HG02970 (cell line): ENCODE data around the gene FAM53A.

Experiments
- ATAC-seq: cut with Tn5 transposase; IDR thresholded peaks from one replicate; pipeline ENCODE4 v1.9.1; 2021; ENCODE audit warnings: mild to moderate bottlenecking, moderate library complexity, moderate number of reproducible peaks; ENCODE audit not compliant: unreplicated experiment, low FRiP score

Gene FAM53A

GRCh38 chr4:1663549-1663948 is 20.6 kb downstream of the FAM53A start:
- no peak for ATAC-seq

GRCh38 chr4:1661695-1662094 is 22.4 kb downstream of the FAM53A start:
- ATAC-seq, result no peak

GRCh38 chr4:1660948-1661677 is 23.0 kb downstream of the FAM53A start:
- no peak for ATAC-seq

GRCh38 chr4:1659104-1660043 is 24.7 kb downstream of the FAM53A start:
- ATAC-seq, result no peak

- no peak for ATAC-seq
Measured at GRCh38 chr4:1658581-1658980, 25.5 kb downstream of the FAM53A start.

- ATAC-seq, result no peak
Measured at GRCh38 chr4:1658146-1658545, 26.0 kb downstream of the FAM53A start.

GRCh38 chr4:1656986-1657385 is 27.1 kb downstream of the FAM53A start:
- ATAC-seq, result no peak

GRCh38 chr4:1656132-1656531 is 28.0 kb downstream of the FAM53A start:
- ATAC-seq, result no peak

- no peak for ATAC-seq
Measured at GRCh38 chr4:1655676-1656075, 28.4 kb downstream of the FAM53A start.

- ATAC-seq, result no peak
Measured at GRCh38 chr4:1655081-1655480, 29.0 kb downstream of the FAM53A start.

- ATAC-seq, result no peak
Measured at GRCh38 chr4:1654216-1654955, 29.7 kb downstream of the FAM53A start.

- no peak for ATAC-seq
Measured at GRCh38 chr4:1653776-1654175, 30.3 kb downstream of the FAM53A start.

- no peak for ATAC-seq
Measured at GRCh38 chr4:1652088-1652487, 32.0 kb downstream of the FAM53A start.

GRCh38 chr4:1651609-1652008 is 32.5 kb downstream of the FAM53A start:
- ATAC-seq, result no peak

GRCh38 chr4:1648962-1649361 is 35.2 kb downstream of the FAM53A start:
- no peak for ATAC-seq

- ATAC-seq, result no peak
Measured at GRCh38 chr4:1647432-1647831, 36.7 kb downstream of the FAM53A start.

GRCh38 chr4:1646690-1647089 is 37.4 kb downstream of the FAM53A start:
- no peak for ATAC-seq

- ATAC-seq, result no peak
Measured at GRCh38 chr4:1644891-1645657, 39.0 kb downstream of the FAM53A start.

- ATAC-seq, result no peak
Measured at GRCh38 chr4:1643971-1644735, 40.0 kb downstream of the FAM53A start.
